Loucy (cell line): ENCODE measurements around the gene IGSF23.
"Not testable (repeated sequence)": the region's sequence is repeated elsewhere in the genome, so short reads cannot be mapped to it uniquely, and the experiment has no call there.

Source experiments
- EZH2phosphoT487 ChIP-seq: fragments of 200-600 bp; IDR thresholded peaks from 2 replicates; pipeline ENCODE4 v1.6.1; 2018; ENCODE audit warnings: antibody characterized with exemption, mild to moderate bottlenecking, moderate library complexity, borderline replicate concordance
- TF ChIP-seq, protein P1 (sequence below): fragments of 200-600 bp; sonication (generic); conservative IDR thresholded peaks from 2 replicates; pipeline ENCODE4 v1.5.1; 2014; ENCODE audit warnings: mild to moderate bottlenecking, antibody characterized with exemption, low read length

DNA sequence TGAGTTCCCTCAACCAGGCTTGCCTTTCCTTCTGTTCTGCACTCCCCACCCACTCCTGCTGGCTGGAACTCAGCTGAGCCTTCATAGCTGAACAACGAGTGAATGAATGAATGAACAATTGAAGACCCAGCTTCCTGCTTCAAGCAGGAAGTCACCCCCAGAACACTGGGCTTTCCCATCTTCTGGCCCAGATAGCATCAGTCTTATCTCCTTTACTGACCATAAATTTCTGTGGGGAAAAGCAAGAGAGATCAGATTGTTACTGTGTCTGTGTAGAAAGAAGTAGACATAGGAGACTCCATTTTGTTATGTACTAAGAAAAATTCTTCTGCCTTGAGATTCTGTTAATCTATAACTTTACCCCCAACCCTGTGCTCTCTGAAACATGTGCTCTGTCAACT lies 19.5 kb upstream of the IGSF23 start:
- TF ChIP-seq EZH2phosphoT487, result not testable (repeated sequence)
- TF ChIP-seq, protein P1, sequence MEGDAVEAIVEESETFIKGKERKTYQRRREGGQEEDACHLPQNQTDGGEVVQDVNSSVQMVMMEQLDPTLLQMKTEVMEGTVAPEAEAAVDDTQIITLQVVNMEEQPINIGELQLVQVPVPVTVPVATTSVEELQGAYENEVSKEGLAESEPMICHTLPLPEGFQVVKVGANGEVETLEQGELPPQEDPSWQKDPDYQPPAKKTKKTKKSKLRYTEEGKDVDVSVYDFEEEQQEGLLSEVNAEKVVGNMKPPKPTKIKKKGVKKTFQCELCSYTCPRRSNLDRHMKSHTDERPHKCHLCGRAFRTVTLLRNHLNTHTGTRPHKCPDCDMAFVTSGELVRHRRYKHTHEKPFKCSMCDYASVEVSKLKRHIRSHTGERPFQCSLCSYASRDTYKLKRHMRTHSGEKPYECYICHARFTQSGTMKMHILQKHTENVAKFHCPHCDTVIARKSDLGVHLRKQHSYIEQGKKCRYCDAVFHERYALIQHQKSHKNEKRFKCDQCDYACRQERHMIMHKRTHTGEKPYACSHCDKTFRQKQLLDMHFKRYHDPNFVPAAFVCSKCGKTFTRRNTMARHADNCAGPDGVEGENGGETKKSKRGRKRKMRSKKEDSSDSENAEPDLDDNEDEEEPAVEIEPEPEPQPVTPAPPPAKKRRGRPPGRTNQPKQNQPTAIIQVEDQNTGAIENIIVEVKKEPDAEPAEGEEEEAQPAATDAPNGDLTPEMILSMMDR, result not testable (repeated sequence)
